ENCODE measurements around the gene SLC6A13.

SLC6A13 gene

GRCh38 chr12:203462-204260 lies 59.0 kb downstream of the SLC6A13 start:
- no peak for TF ChIP-seq CTCF (conservative IDR thresholded peaks at IDR 0.05; ENCODE audit: control insufficient read depth, insufficient read depth, low read depth, low read length)
- DNase-seq (ENCODE audit: low read depth) = no peak
- peak overlapping the region; percentile 2 for H3K4me3 ChIP-seq (ENCODE audit: control insufficient read depth, low read depth, low read length)

GRCh38 chr12:203074-203461 lies 59.6 kb downstream of the SLC6A13 start:
- H3K4me3 ChIP-seq (ENCODE audit: control insufficient read depth, low read depth, low read length) = no peak overlapping the region
- no peak for TF ChIP-seq CTCF (conservative IDR thresholded peaks at IDR 0.05; ENCODE audit: control insufficient read depth, insufficient read depth, low read depth, low read length)
- no peak for DNase-seq (ENCODE audit: low read depth)

- DNase-seq (ENCODE audit: low read depth) = no peak
- no peak for TF ChIP-seq CTCF (conservative IDR thresholded peaks at IDR 0.05; ENCODE audit: control insufficient read depth, insufficient read depth, low read depth, low read length)
- H3K4me3 ChIP-seq (ENCODE audit: control insufficient read depth, low read depth, low read length) = no peak overlapping the region
Measured at GRCh38 chr12:202081-202731, 60.4 kb downstream of the SLC6A13 start.

GRCh38 chr12:201361-201760 lies 61.3 kb downstream of the SLC6A13 start:
- TF ChIP-seq CTCF (conservative IDR thresholded peaks at IDR 0.05; ENCODE audit: control insufficient read depth, insufficient read depth, low read depth, low read length) = no peak
- no peak for DNase-seq (ENCODE audit: low read depth)
- H3K4me3 ChIP-seq (ENCODE audit: control insufficient read depth, low read depth, low read length) = no peak overlapping the region

GRCh38 chr12:198705-199104 lies 63.9 kb downstream of the SLC6A13 start:
- DNase-seq (ENCODE audit: low read depth) = no peak
- no peak overlapping the region for H3K4me3 ChIP-seq (ENCODE audit: control insufficient read depth, low read depth, low read length)
- TF ChIP-seq CTCF (conservative IDR thresholded peaks at IDR 0.05; ENCODE audit: control insufficient read depth, insufficient read depth, low read depth, low read length) = no peak

- DNase-seq (ENCODE audit: low read depth) = no peak
- TF ChIP-seq CTCF (conservative IDR thresholded peaks at IDR 0.05; ENCODE audit: control insufficient read depth, insufficient read depth, low read depth, low read length) = no peak
- H3K4me3 ChIP-seq (ENCODE audit: control insufficient read depth, low read depth, low read length) = no peak overlapping the region
Measured at GRCh38 chr12:197911-198695, 64.5 kb downstream of the SLC6A13 start.

Measured in fibroblast of mammary gland (primary cell).